Ectodermal cell (in vitro differentiated cells): ENCODE data around the gene DCDC1.

Experiments
- H3K27ac ChIP-seq: 2 replicates; pipeline ENCODE4 v1.7.0; 2013; ENCODE audit warnings: mild to moderate bottlenecking, low read depth, low read length; ENCODE audit not compliant: insufficient read depth, poor library complexity, severe bottlenecking
- H3K27me3 ChIP-seq: 2 replicates; pipeline ENCODE4 v1.7.0; 2013; ENCODE audit warnings: mild to moderate bottlenecking, low read length; ENCODE audit not compliant: insufficient read depth, control insufficient read depth, poor library complexity, severe bottlenecking
- H3K36me3 ChIP-seq: one replicate; pipeline ENCODE4 v1.7.0; 2013; ENCODE audit warnings: low read length; ENCODE audit not compliant: control insufficient read depth, insufficient read depth
- H3K4me1 ChIP-seq: one replicate; pipeline ENCODE4 v1.7.0; 2013; ENCODE audit warnings: low read length; ENCODE audit not compliant: control insufficient read depth, insufficient read depth
- H3K4me3 ChIP-seq: 2 replicates; pipeline ENCODE4 v1.7.0; 2013; ENCODE audit warnings: low read depth, low read length, control low read depth; ENCODE audit not compliant: insufficient read depth
- H3K9me3 ChIP-seq: 2 replicates; pipeline ENCODE4 v1.7.0; 2013; ENCODE audit warnings: mild to moderate bottlenecking, low read length, moderate library complexity; ENCODE audit not compliant: control insufficient read depth
- WGBS, 2 experiments: methylation state at CpG; one replicate each; pipeline ENCODE4 v1.1.7; 2013; ENCODE audit warnings: missing lambda C conversion rate in 2 of 2; 5-methylcytosine and 5-hydroxymethylcytosine counted together

Gene DCDC1

GRCh38 chr11:31141789-31142188 lies 227.8 kb downstream of the DCDC1 start:
- Histone ChIP-seq H3K36me3 (no peaks in the 10 kb centered on the region), H3K27ac (peak overlapping the region; percentile 9), H3K4me3 (no peak overlapping the region), H3K4me1 (no peaks in the 10 kb centered on the region), H3K27me3 (no peaks in the 10 kb centered on the region), H3K9me3 (no peaks in the 10 kb centered on the region)
- 20 to 41% methylated on average over 4 to 6 of the region's 6 CpGs for WGBS, 2 experiments

GRCh38 chr11:31139479-31139878 lies 230.1 kb downstream of the DCDC1 start:
- no peaks in the 10 kb centered on the region for H3K4me1 ChIP-seq
- H3K27me3 ChIP-seq = no peaks in the 10 kb centered on the region
- no peak overlapping the region for H3K4me3 ChIP-seq
- no peak overlapping the region for H3K27ac ChIP-seq
- no peaks in the 10 kb centered on the region for H3K9me3 ChIP-seq
- 44 to 50% methylated on average over 4 of the region's 4 CpGs for WGBS, 2 experiments
- H3K36me3 ChIP-seq = no peaks in the 10 kb centered on the region

- Histone ChIP-seq H3K4me1 (no peaks in the 10 kb centered on the region), H3K27ac (no peak overlapping the region)
Measured at GRCh38 chr11:31132531-31133421, 236.8 kb downstream of the DCDC1 start.

GRCh38 chr11:31131760-31132159 lies 237.8 kb downstream of the DCDC1 start:
- Histone ChIP-seq H3K4me1 (peaks cover 3% of the 10 kb centered on the region), H3K36me3 (no peaks in the 10 kb centered on the region), H3K4me3 (no peak overlapping the region), H3K27me3 (no peaks in the 10 kb centered on the region), H3K9me3 (no peaks in the 10 kb centered on the region), H3K27ac (no peak overlapping the region)
- 100% methylated on average over 1 of the region's 1 CpG for whole genome bisulfite sequencing, 2 experiments

More at GRCh38 chr11:31132531-31133421, 236.8 kb downstream of the DCDC1 start:
- Histone ChIP-seq H3K9me3 (no peaks in the 10 kb centered on the region), H3K27me3 (no peaks in the 10 kb centered on the region), H3K36me3 (no peaks in the 10 kb centered on the region), H3K4me3 (no peak overlapping the region)
- 91 to 95% methylated on average over 4 to 6 of the region's 6 CpGs for WGBS, 2 experiments

- WGBS, 2 experiments = 84 to 88% methylated on average over 3 of the region's 3 CpGs
- no peak overlapping the region for H3K4me3 ChIP-seq
Measured at GRCh38 chr11:31127290-31127689, 242.2 kb downstream of the DCDC1 start.

GRCh38 chr11:31120428-31120827 lies 249.1 kb downstream of the DCDC1 start:
- Histone ChIP-seq H3K9me3 (no peaks in the 10 kb centered on the region), H3K4me3 (no peak overlapping the region), H3K27me3 (no peaks in the 10 kb centered on the region), H3K4me1 (peaks cover 7% of the 10 kb centered on the region), H3K36me3 (no peaks in the 10 kb centered on the region), H3K27ac (no peak overlapping the region)
- WGBS, 2 experiments = 82 to 86% methylated on average over 1 of the region's 1 CpG

More at GRCh38 chr11:31127290-31127689, 242.2 kb downstream of the DCDC1 start:
- Histone ChIP-seq H3K27me3 (no peaks in the 10 kb centered on the region), H3K4me1 (peaks cover 3% of the 10 kb centered on the region), H3K36me3 (no peaks in the 10 kb centered on the region), H3K27ac (no peak overlapping the region), H3K9me3 (no peaks in the 10 kb centered on the region)

- H3K4me1 ChIP-seq = peaks cover 11% of the 10 kb centered on the region
- H3K36me3 ChIP-seq = no peaks in the 10 kb centered on the region
- 93 to 97% methylated on average over 6 of the region's 6 CpGs for WGBS, 2 experiments
- H3K4me3 ChIP-seq = no peak overlapping the region
- H3K9me3 ChIP-seq = no peaks in the 10 kb centered on the region
- H3K27ac ChIP-seq = no peak overlapping the region
- H3K27me3 ChIP-seq = no peaks in the 10 kb centered on the region
Measured at GRCh38 chr11:31118566-31118965, 251.0 kb downstream of the DCDC1 start.

GRCh38 chr11:31117038-31117437 lies 252.5 kb downstream of the DCDC1 start:
- Histone ChIP-seq H3K27ac (no peak overlapping the region), H3K4me3 (no peak overlapping the region)
- WGBS, 2 experiments = 70 to 90% methylated on average over 1 to 2 of the region's 2 CpGs

GRCh38 chr11:31114442-31114841 lies 255.1 kb downstream of the DCDC1 start:
- H3K4me1 ChIP-seq = peaks cover 24% of the 10 kb centered on the region
- 90 to 94% methylated on average over 2 of the region's 2 CpGs for whole genome bisulfite sequencing, 2 experiments
- H3K27me3 ChIP-seq = no peaks in the 10 kb centered on the region
- H3K4me3 ChIP-seq = no peak overlapping the region
- H3K36me3 ChIP-seq = no peaks in the 10 kb centered on the region
- H3K27ac ChIP-seq = no peak overlapping the region
- no peaks in the 10 kb centered on the region for H3K9me3 ChIP-seq

More at GRCh38 chr11:31117038-31117437, 252.5 kb downstream of the DCDC1 start:
- no peaks in the 10 kb centered on the region for H3K36me3 ChIP-seq
- H3K4me1 ChIP-seq = peaks cover 11% of the 10 kb centered on the region
- H3K27me3 ChIP-seq = no peaks in the 10 kb centered on the region
- H3K9me3 ChIP-seq = no peaks in the 10 kb centered on the region

GRCh38 chr11:31110830-31111229 lies 258.7 kb downstream of the DCDC1 start:
- H3K27ac ChIP-seq = no peak overlapping the region
- H3K9me3 ChIP-seq = no peaks in the 10 kb centered on the region
- H3K4me3 ChIP-seq = no peak overlapping the region
- WGBS, 2 experiments = 52 to 55% methylated on average over 4 of the region's 4 CpGs
- peaks cover 41% of the 10 kb centered on the region for H3K4me1 ChIP-seq
- H3K36me3 ChIP-seq = no peaks in the 10 kb centered on the region
- no peaks in the 10 kb centered on the region for H3K27me3 ChIP-seq
